Panc1 (cell line): ENCODE data around the gene GSDMA.

Source experiments
- CTCF ChIP-seq: fragments of 450-650 bp; IDR thresholded peaks from 2 replicates; pipeline ENCODE4 v1.5.1; 2017; ENCODE audit warnings: mild to moderate bottlenecking
- POLR2AphosphoS5 ChIP-seq: IDR thresholded peaks from 2 replicates; pipeline ENCODE4 v1.6.1; 2012; ENCODE audit warnings: mild to moderate bottlenecking, low read depth, low read length, moderate library complexity
- TCF7L2 ChIP-seq: IDR thresholded peaks from 2 replicates; pipeline ENCODE4 v1.6.1; 2011; ENCODE audit warnings: mild to moderate bottlenecking, low read depth, low read length, inconsistent platforms

GRCh38 chr17:39927929-39928857 is 34.6 kb upstream of the GSDMA start:
- no peak for TF ChIP-seq CTCF
- TF ChIP-seq POLR2AphosphoS5: no peak
- TF ChIP-seq TCF7L2: no peak
